A549 (cell line): ENCODE measurements around the gene ZMYND8. TPM values are rescaled to one million over a fixed set of nuclear protein-coding genes. Genes with fewer than 3 reads are reported as not detected.

Experiments
- ATAC-seq, 2 experiments: fragments of 200-7000 bp in 1 of 2; fragments of >200 bp in 1 of 2; cut with Nextera tagmentation in 1 of 2; cut with Tn5 transposase in 1 of 2; 3 replicates each; pipeline versions ENCODE4 v1.8.0 to v1.9.1; 2018 to 2020; ENCODE audit warnings: mild to moderate bottlenecking in 1 of 2, moderate library complexity in 1 of 2
- CTCF ChIA-PET: fragments of 300-600 bp; sonication (Branson Sonifier 250); formaldehyde crosslinking; extraction: SDS; loops from one replicate; lab custom pipeline; 2021; ENCODE audit warnings: antibody characterized with exemption, inconsistent platforms; lab: Yijun Ruan, JAX
- POLR2A ChIA-PET: fragments of 350-600 bp; formaldehyde crosslinking; extraction: SDS; loops from one replicate; lab custom pipeline; 2021; ENCODE audit warnings: antibody characterized with exemption, inconsistent platforms; lab: Yijun Ruan, JAX
- DNase-seq, 2 experiments: peaks; one replicate each; pipeline versions ENCODE4 v3.0.0 to v3.0.0-alpha.2; 2011 to 2016; ENCODE audit warnings: low read depth in 1 of 2, low spot score in 1 of 2
- FAIRE-seq: peaks from 2 replicates; lab custom pipeline; 2011; peaks lifted over from hg19 to GRCh38; lab: Jason Lieb, UNC
- H3K27ac ChIP-seq, 2 experiments: fragments of >200 bp; sonication (Bioruptor Twin); formaldehyde crosslinking; 3 replicates each; pipeline ENCODE4 v1.5.1; 2016 to 2017
- H3K4me1 ChIP-seq: fragments of >200 bp; sonication (Bioruptor Twin); formaldehyde crosslinking; 3 replicates; pipeline ENCODE4 v1.6.1; 2016
- H3K4me2 ChIP-seq: fragments of >200 bp; sonication (Bioruptor Twin); formaldehyde crosslinking; 3 replicates; pipeline ENCODE4 v1.6.1; 2016
- H3K4me3 ChIP-seq: fragments of >200 bp; sonication (Bioruptor Twin); formaldehyde crosslinking; 3 replicates; pipeline ENCODE4 v1.5.1; 2016
- H3K9me3 ChIP-seq: fragments of >200 bp; sonication (Bioruptor Twin); formaldehyde crosslinking; 3 replicates; pipeline ENCODE4 v1.6.1; 2016
- BHLHE40 ChIP-seq: IDR thresholded peaks from 2 replicates; pipeline ENCODE4 v1.6.1; 2012; ENCODE audit warnings: low read depth, low read length, inconsistent platforms
- CHD4 ChIP-seq: fragments of 200-600 bp; sonication (generic); IDR thresholded peaks from 2 replicates; pipeline ENCODE4 v1.6.1; 2016; ENCODE audit warnings: antibody characterized with exemption, mild to moderate bottlenecking, borderline replicate concordance
- E2F6 ChIP-seq: IDR thresholded peaks from 2 replicates; pipeline ENCODE4 v1.6.1; 2012; ENCODE audit warnings: low read depth, borderline replicate concordance
- EP300 ChIP-seq, 2 experiments: fragments of >200 bp; sonication (Bioruptor Twin); formaldehyde crosslinking; IDR thresholded peaks; 2 replicates in 1 of 2; 3 replicates in 1 of 2; pipeline ENCODE4 v1.6.1; 2016 to 2017
- ESRRA ChIP-seq: fragments of 150-350 bp; IDR thresholded peaks from 2 replicates; pipeline ENCODE4 v1.6.1; 2014; ENCODE audit warnings: mild to moderate bottlenecking, low read length, borderline replicate concordance
- FOSB ChIP-seq: fragments of 250-450 bp; sonication (Bioruptor Pico); IDR thresholded peaks from 2 replicates; pipeline ENCODE4 v1.5.0; 2020; ENCODE audit warnings: mild to moderate bottlenecking, moderate library complexity
- FOSL2 ChIP-seq, 2 experiments: fragments of 450-650 bp in 1 of 2; fragments of >200 bp in 1 of 2; sonication (Bioruptor Twin) in 1 of 2; formaldehyde crosslinking; IDR thresholded peaks; 2 replicates each; pipeline versions ENCODE4 v1.5.0 to v1.6.1; 2016 to 2020; ENCODE audit warnings: mild to moderate bottlenecking in 1 of 2, moderate library complexity in 1 of 2
- GATA3 ChIP-seq: IDR thresholded peaks from 2 replicates; pipeline ENCODE4 v1.6.1; 2012; ENCODE audit warnings: borderline replicate concordance
- HDAC2 ChIP-seq: fragments of 200-600 bp; sonication (generic); IDR thresholded peaks from 2 replicates; pipeline ENCODE4 v1.6.1; 2016
- HEYL ChIP-seq: fragments of 250-450 bp; sonication (Bioruptor Pico); IDR thresholded peaks from 2 replicates; pipeline ENCODE4 v1.8.0; 2021; ENCODE audit warnings: mild to moderate bottlenecking, moderate library complexity
- HOXA7 ChIP-seq: fragments of 250-450 bp; sonication (Bioruptor Pico); IDR thresholded peaks from 2 replicates; pipeline ENCODE4 v1.5.0; 2020; ENCODE audit warnings: mild to moderate bottlenecking, moderate library complexity
- HOXB13 ChIP-seq: fragments of 250-450 bp; sonication (Bioruptor Pico); IDR thresholded peaks from 2 replicates; pipeline ENCODE4 v1.5.0; 2020; ENCODE audit warnings: low read depth, mild to moderate bottlenecking, moderate library complexity
- HOXB5 ChIP-seq: fragments of 250-450 bp; sonication (Bioruptor Pico); IDR thresholded peaks from 2 replicates; pipeline ENCODE4 v1.5.0; 2020; ENCODE audit warnings: mild to moderate bottlenecking, moderate library complexity
- JUN ChIP-seq, 2 experiments: fragments of >200 bp; sonication (Bioruptor Twin); formaldehyde crosslinking; IDR thresholded peaks; 2 replicates in 1 of 2; 3 replicates in 1 of 2; pipeline ENCODE4 v1.6.1; 2016 to 2017
- MYC ChIP-seq: IDR thresholded peaks from 2 replicates; pipeline ENCODE4 v1.6.1; 2012; ENCODE audit warnings: mild to moderate bottlenecking, inconsistent platforms, low read length, improper control_type of control experiment, borderline replicate concordance
- NFE2L2 ChIP-seq: fragments of 150-350 bp; conservative IDR thresholded peaks from 2 replicates; pipeline ENCODE4 v1.6.1; 2014; ENCODE audit warnings: low read length
- RARB ChIP-seq: fragments of 250-450 bp; sonication (Bioruptor Pico); IDR thresholded peaks from 2 replicates; pipeline ENCODE4 v1.8.0; 2021; ENCODE audit warnings: mild to moderate bottlenecking, moderate library complexity
- TP53 ChIP-seq: fragments of 250-450 bp; sonication (Bioruptor Pico); IDR thresholded peaks from 2 replicates; pipeline ENCODE4 v1.5.0; 2021; ENCODE audit warnings: mild to moderate bottlenecking, moderate library complexity
- ZC3H11A ChIP-seq: fragments of 450-650 bp; IDR thresholded peaks from 2 replicates; pipeline ENCODE4 v1.6.1; 2014; ENCODE audit warnings: antibody characterized with exemption, mild to moderate bottlenecking
- ZFP36 ChIP-seq: fragments of 450-650 bp; IDR thresholded peaks from 2 replicates; pipeline ENCODE4 v1.6.1; 2014; ENCODE audit warnings: borderline replicate concordance; ENCODE audit not compliant: partially characterized antibody
- ZNF302 ChIP-seq: fragments of 250-450 bp; sonication (Bioruptor Pico); IDR thresholded peaks from 2 replicates; pipeline ENCODE4 v1.9.0; 2021; ENCODE audit warnings: inconsistent platforms, mild to moderate bottlenecking, moderate library complexity
- ZSCAN20 ChIP-seq: fragments of 250-450 bp; sonication (Bioruptor Pico); IDR thresholded peaks from 2 replicates; pipeline ENCODE4 v1.8.0; 2022; ENCODE audit warnings: mild to moderate bottlenecking, moderate library complexity
- WGBS: methylation state at CpG from one replicate; pipeline ENCODE4 v1.1.6; 2017; ENCODE audit errors: missing lambda C conversion rate; 5-methylcytosine and 5-hydroxymethylcytosine counted together
- polyA plus RNA-seq, 4 experiments: library from polyadenylated mRNA; depleted of rRNA in 3 of 4; stranded (reverse); fragments of >200 nt; fragmentation: RNase III in 1 of 4; extraction: RNeasy Plus Mini Kit Qiagen cat#74134 plus additional on column Dnase treatment in 1 of 4; gene quantifications; 2 replicates in 3 of 4; 3 replicates in 1 of 4; pipeline ENCODE4 v1.2.3, GENCODE V29; 2011 to 2017
- TF ChIP-seq, protein P1 (sequence below): IDR thresholded peaks from 2 replicates; pipeline ENCODE4 v1.6.1; 2012
- TF ChIP-seq, protein P2 (sequence below): fragments of 250-450 bp; sonication (Bioruptor Pico); IDR thresholded peaks from 2 replicates; pipeline ENCODE4 v1.5.0; 2020; ENCODE audit warnings: low read depth, mild to moderate bottlenecking, moderate library complexity
- TF ChIP-seq, protein P3 (sequence below): fragments of 450-650 bp; IDR thresholded peaks from 2 replicates; pipeline ENCODE4 v1.6.1; 2014; ENCODE audit warnings: antibody characterized with exemption

The ZMYND8 gene
- polyA plus RNA-seq, 2 of the 4 experiments (the other 2 are of a cell fraction): 10.4 to 24.9 TPM

- no peak for FAIRE-seq
- TF ChIP-seq JUN (IDR thresholded peaks at IDR 0.05) (peak in 1 of 2 experiments; percentile 50; a peak in 1 of 5 replicates), ESRRA (no peak), HOXB5 (CRISPR knock-in tag) (peak; percentile 21; the same call in 1 of the 2 replicates), NFE2L2 (no peak), HEYL (CRISPR knock-in tag) (0 out of 2 replicates have a peak, but pooled peaks have one; percentile 37), E2F6 (0 out of 2 replicates have a peak, but pooled peaks have one; percentile 60), FOSB (no peak), FOSL2 (IDR thresholded peaks at IDR 0.05) (no peak), FOSL2 (CRISPR knock-in tag; IDR thresholded peaks at IDR 0.05) (peak; percentile 69), HOXB13 (0 out of 2 replicates have a peak, but pooled peaks have one; percentile 46), RARB (CRISPR knock-in tag) (0 out of 2 replicates have a peak, but pooled peaks have one; percentile 3), ZNF302 (CRISPR knock-in tag) (peak; percentile 48; the same call in 1 of the 2 replicates)
- TF ChIP-seq, protein P1, sequence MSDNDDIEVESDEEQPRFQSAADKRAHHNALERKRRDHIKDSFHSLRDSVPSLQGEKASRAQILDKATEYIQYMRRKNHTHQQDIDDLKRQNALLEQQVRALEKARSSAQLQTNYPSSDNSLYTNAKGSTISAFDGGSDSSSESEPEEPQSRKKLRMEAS: peak; percentile 53; the same call in 1 of the 2 replicates
- TF ChIP-seq, protein P2, sequence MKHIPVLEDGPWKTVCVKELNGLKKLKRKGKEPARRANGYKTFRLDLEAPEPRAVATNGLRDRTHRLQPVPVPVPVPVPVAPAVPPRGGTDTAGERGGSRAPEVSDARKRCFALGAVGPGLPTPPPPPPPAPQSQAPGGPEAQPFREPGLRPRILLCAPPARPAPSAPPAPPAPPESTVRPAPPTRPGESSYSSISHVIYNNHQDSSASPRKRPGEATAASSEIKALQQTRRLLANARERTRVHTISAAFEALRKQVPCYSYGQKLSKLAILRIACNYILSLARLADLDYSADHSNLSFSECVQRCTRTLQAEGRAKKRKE (CRISPR knock-in tag): peak; percentile 86
- Histone ChIP-seq H3K4me1 (peaks cover 89% of the 10 kb centered on the region), H3K4me2 (peak overlapping the region; percentile 63), H3K4me3 (no peak overlapping the region), H3K27ac (peak overlapping the region; percentile 94 to 97), H3K9me3 (peaks cover 8% of the 10 kb centered on the region)
- DNase-seq: peak; percentile 71 to 82
- ChIA-PET POLR2A (interaction anchor here (0.5 to 3.1 kb wide), 6 partner anchors 14 to 67 kb away, joined by 3 to 33 read pairs (median 4); partner anchors contain the start of gene ZMYND8), CTCF (interaction anchor here (1.0 to 7.4 kb wide), 8 partner anchors 12 to 66 kb away, joined by 3 to 63 read pairs (median 4); partner anchors contain the start of gene ZMYND8)
- peak in 1 of 2 experiments; percentile 20; a peak in 2 of 6 replicates for ATAC-seq
- 74% methylated on average over 10 of the region's 13 CpGs for WGBS
Measured at GRCh38 chr20:47317127-47317895, 39.2 kb downstream of the ZMYND8 start.

GRCh38 chr20:47316776-47317126, 39.7 kb downstream of the ZMYND8 start:
- ChIA-PET CTCF (interaction anchor here (0.7 to 7.4 kb wide), 10 partner anchors 13 to 628 kb away, joined by 3 to 63 read pairs (median 4); no protein-coding TSS in a partner anchor), POLR2A (interaction anchor here (0.9 to 3.1 kb wide), 6 partner anchors 15 to 67 kb away, joined by 3 to 33 read pairs (median 3); partner anchors contain the start of gene ZMYND8)
- no peak for DNase-seq
- Histone ChIP-seq H3K4me3 (no peak overlapping the region), H3K27ac (peak overlapping the region; percentile 94 to 97), H3K9me3 (peaks cover 8% of the 10 kb centered on the region), H3K4me2 (no peak overlapping the region; the same call in 2 of the 3 replicates), H3K4me1 (peaks cover 85% of the 10 kb centered on the region)
- no peak for ATAC-seq
- TF ChIP-seq NFE2L2: no peak
- 0 out of 2 replicates have a peak, but pooled peaks have one; percentile 39 for TF ChIP-seq CHD4
- 85% methylated on average over 3 of the region's 3 CpGs for WGBS
- no peak for FAIRE-seq

DNA sequence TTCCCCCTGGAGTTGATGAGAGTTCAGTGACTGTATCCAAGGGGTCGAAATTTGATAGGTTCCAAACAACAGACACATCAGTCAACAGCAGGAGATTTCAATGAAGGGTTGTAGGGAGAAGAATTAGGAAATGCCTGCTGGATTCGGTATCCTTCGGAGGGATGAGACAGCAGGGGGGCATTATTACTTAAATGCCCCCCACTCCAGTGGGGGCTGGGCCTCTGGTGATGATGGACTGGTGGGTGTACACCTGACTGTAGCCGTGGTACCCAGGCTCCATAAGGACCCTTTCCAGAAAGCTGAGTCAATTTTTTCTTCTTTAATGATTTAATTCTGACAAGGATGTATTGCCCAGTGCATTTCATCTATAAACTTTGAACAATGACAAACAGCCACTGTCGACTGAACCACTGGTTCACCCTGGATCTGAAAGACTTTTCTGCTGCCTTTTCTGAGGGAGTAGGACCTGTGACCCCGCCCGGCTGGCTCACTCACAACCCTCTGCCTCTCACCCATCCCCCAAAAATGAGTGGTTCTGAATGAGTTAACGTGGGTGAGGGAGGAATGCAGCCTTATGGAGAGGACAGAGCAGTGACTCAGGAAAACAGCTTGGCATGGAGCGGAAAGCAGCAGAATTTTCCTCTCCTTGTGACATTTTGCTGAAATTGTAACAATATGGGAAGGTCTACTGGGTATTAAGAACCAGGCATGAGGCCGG, 41.0 kb downstream of the ZMYND8 start:
- ChIA-PET POLR2A (interaction anchor here (1.0 to 3.1 kb wide), 4 partner anchors 39 to 45 kb away, joined by 3 to 33 read pairs (median 4); partner anchors contain the start of gene ZMYND8), CTCF (interaction anchor here (0.6 to 7.4 kb wide), 10 partner anchors 9 to 165 kb away, joined by 3 to 63 read pairs (median 4); no protein-coding TSS in a partner anchor)
- H3K4me1 ChIP-seq: peaks cover 72% of the 10 kb centered on the region
- DNase-seq: peak; percentile 68 to 89
- WGBS: 11% methylated on average over 10 of the region's 10 CpGs
- H3K4me3 ChIP-seq: no peak overlapping the region
- peak overlapping the region; percentile 94 to 97 for H3K27ac ChIP-seq
- FAIRE-seq: no peak
- peak overlapping the region; percentile 64 for H3K4me2 ChIP-seq
- peaks cover 8% of the 10 kb centered on the region for H3K9me3 ChIP-seq
- peak; percentile 67 to 73; a peak in 5 of 6 replicates for ATAC-seq
- TF ChIP-seq ESRRA (no peak), MYC (no peak), HOXA7 (CRISPR knock-in tag) (peak; percentile 64; the same call in 1 of the 2 replicates), GATA3 (no peak), HOXB5 (CRISPR knock-in tag) (peak; percentile 62; the same call in 1 of the 2 replicates), CHD4 (no peak), HDAC2 (0 out of 2 replicates have a peak, but pooled peaks have one; percentile 19), EP300 (IDR thresholded peaks at IDR 0.05) (peak in 1 of 2 experiments; percentile 38; a peak in 1 of 5 replicates), TP53 (no peak), ZFP36 (no peak), NFE2L2 (peak; percentile 71; the same call in 1 of the 2 replicates), ZSCAN20 (CRISPR knock-in tag) (no peak), ZC3H11A (no peak), BHLHE40 (no peak)
- TF ChIP-seq, protein P3, sequence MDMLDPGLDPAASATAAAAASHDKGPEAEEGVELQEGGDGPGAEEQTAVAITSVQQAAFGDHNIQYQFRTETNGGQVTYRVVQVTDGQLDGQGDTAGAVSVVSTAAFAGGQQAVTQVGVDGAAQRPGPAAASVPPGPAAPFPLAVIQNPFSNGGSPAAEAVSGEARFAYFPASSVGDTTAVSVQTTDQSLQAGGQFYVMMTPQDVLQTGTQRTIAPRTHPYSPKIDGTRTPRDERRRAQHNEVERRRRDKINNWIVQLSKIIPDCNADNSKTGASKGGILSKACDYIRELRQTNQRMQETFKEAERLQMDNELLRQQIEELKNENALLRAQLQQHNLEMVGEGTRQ: no peak
